Ectodermal cell (in vitro differentiated cells): ENCODE results near the gene C1QTNF8.

ENCODE experiments used
- H3K27ac ChIP-seq: 2 replicates; pipeline ENCODE4 v1.7.0; 2013; ENCODE audit warnings: mild to moderate bottlenecking, low read depth, low read length; ENCODE audit not compliant: insufficient read depth, poor library complexity, severe bottlenecking
- H3K27me3 ChIP-seq: 2 replicates; pipeline ENCODE4 v1.7.0; 2013; ENCODE audit warnings: mild to moderate bottlenecking, low read length; ENCODE audit not compliant: insufficient read depth, control insufficient read depth, poor library complexity, severe bottlenecking
- H3K36me3 ChIP-seq: one replicate; pipeline ENCODE4 v1.7.0; 2013; ENCODE audit warnings: low read length; ENCODE audit not compliant: control insufficient read depth, insufficient read depth
- H3K4me1 ChIP-seq: one replicate; pipeline ENCODE4 v1.7.0; 2013; ENCODE audit warnings: low read length; ENCODE audit not compliant: control insufficient read depth, insufficient read depth
- H3K4me3 ChIP-seq: 2 replicates; pipeline ENCODE4 v1.7.0; 2013; ENCODE audit warnings: low read depth, low read length, control low read depth; ENCODE audit not compliant: insufficient read depth
- H3K9me3 ChIP-seq: 2 replicates; pipeline ENCODE4 v1.7.0; 2013; ENCODE audit warnings: mild to moderate bottlenecking, low read length, moderate library complexity; ENCODE audit not compliant: control insufficient read depth
- WGBS, 2 experiments: methylation state at CpG; one replicate each; pipeline ENCODE4 v1.1.7; 2013; ENCODE audit warnings: missing lambda C conversion rate in 2 of 2; 5-methylcytosine and 5-hydroxymethylcytosine counted together

Gene C1QTNF8

DNA sequence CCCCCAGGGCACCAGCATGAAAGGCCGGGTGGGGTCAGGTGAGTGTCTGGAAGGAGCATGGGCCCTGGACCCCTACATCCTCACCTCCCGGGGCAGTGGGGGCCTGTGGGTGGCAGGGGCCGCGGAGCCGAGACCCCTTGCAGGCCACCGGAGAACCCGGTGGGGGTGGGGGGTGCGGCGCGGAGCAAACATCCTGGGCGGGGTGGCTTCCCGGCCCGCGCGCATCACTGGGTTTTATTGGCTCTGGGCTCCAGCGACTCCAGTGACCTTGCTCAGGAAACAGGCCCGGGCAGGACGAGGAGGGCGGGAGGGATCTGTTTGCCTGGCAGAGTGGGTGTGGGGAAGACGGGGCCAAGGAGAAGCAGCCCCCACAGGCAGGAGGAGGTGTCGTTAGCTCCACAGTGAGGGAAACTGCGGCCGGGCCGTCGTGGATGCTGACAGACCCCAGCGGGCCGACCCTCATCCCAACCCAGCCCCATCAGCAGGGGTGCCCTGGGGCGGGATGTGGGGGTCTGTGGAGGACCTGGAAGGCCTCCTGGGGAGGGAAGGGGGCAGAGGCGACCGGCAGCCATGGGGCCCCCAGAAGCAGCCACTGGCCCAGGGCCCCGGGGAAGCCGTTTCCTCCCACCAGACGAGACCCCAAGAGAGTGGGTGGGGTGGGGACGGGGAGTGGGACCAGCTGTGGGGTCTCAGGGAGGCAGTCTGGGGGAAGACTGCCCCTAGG is 12.9 kb downstream of the C1QTNF8 start:
- Histone ChIP-seq H3K27me3 (peaks cover 3% of the 10 kb centered on the region), H3K36me3 (no peaks in the 10 kb centered on the region), H3K27ac (no peak overlapping the region), H3K9me3 (no peaks in the 10 kb centered on the region), H3K4me3 (no peak overlapping the region), H3K4me1 (peaks cover 18% of the 10 kb centered on the region)
- WGBS, 2 experiments, result 89 to 91% methylated on average over 34 of the region's 34 CpGs

- Histone ChIP-seq H3K4me1 (peaks cover 18% of the 10 kb centered on the region), H3K27me3 (peaks cover 3% of the 10 kb centered on the region), H3K4me3 (no peak overlapping the region), H3K27ac (no peak overlapping the region), H3K9me3 (no peaks in the 10 kb centered on the region), H3K36me3 (no peaks in the 10 kb centered on the region)
- WGBS, 2 experiments, result 84 to 87% methylated on average over 21 of the region's 21 CpGs
Measured at GRCh38 chr16:1082266-1082951, 13.6 kb downstream of the C1QTNF8 start.

DNA sequence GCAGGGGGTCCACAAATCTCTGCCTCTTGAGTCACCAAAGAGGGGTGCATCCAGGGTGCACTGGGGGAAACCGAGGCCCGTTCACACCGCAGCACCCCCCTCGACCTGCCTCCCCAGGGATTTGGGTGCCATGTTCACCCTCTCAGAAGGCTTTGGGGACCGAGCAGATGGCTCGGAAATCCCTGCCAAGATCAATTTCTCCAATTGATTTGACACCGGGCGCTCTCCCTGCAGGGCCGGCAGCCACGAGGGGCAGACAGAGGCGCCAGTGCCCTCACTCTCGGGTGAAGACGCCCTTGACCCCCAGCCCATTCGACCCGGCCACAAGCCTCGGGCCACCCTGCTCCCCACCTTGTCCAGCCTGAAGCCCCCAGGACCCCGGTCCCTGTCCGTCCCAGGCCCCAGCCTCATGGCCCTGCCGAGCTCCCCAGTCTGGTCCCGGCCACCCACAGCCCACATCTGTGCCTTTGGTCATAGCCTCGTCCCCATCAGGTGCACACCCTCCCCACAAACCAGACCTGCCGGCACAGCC is 14.2 kb downstream of the C1QTNF8 start:
- 86 to 89% methylated on average over 22 of the region's 22 CpGs for WGBS, 2 experiments
- peaks cover 3% of the 10 kb centered on the region for H3K27me3 ChIP-seq
- H3K9me3 ChIP-seq, result no peaks in the 10 kb centered on the region
- no peaks in the 10 kb centered on the region for H3K36me3 ChIP-seq
- no peak overlapping the region for H3K4me3 ChIP-seq
- H3K27ac ChIP-seq, result no peak overlapping the region
- H3K4me1 ChIP-seq, result peaks cover 18% of the 10 kb centered on the region

- H3K27me3 ChIP-seq, result peaks cover 7% of the 10 kb centered on the region
- peaks cover 18% of the 10 kb centered on the region for H3K4me1 ChIP-seq
- no peaks in the 10 kb centered on the region for H3K9me3 ChIP-seq
- no peak overlapping the region for H3K4me3 ChIP-seq
- whole genome bisulfite sequencing, 2 experiments, result 63 to 67% methylated on average over 42 of the region's 42 CpGs
- H3K36me3 ChIP-seq, result no peaks in the 10 kb centered on the region
- no peak overlapping the region for H3K27ac ChIP-seq
Measured at GRCh38 chr16:1080801-1081733, 15.0 kb downstream of the C1QTNF8 start.

DNA sequence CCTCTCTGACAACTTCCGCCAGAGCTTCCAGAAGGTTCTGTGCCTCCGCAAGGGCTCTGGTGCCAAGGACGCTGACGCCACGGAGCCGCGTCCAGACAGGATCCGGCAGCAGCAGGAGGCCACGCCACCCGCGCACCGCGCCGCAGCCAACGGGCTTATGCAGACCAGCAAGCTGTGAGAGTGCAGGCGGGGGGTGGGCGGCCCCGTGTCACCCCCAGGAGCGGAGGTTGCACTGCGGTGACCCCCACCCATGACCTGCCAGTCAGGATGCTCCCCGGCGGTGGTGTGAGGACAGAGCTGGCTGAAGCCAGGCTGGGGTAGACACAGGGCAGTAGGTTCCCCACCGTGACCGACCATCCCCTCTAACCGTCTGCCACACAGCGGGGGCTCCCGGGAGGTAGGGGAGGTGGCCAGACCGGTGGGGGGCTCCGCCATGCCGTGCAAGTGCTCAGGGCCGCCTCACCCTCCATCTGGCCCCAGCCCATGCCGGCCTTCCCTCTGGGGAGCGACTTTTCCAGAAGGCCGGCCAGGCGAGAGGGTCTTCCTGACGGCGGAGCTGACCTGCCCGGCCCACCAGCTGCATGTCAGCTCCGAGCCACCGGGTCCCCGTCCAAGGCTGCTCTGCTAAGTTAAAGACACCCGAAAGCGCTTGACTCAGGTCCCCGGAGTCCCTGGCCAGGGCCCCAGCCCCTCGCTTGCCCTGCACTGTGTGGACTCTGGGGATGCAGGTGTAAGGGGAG is 16.1 kb downstream of the C1QTNF8 start:
- Histone ChIP-seq H3K36me3 (no peaks in the 10 kb centered on the region), H3K27me3 (peaks cover 10% of the 10 kb centered on the region), H3K4me3 (no peak overlapping the region), H3K27ac (no peak overlapping the region), H3K9me3 (no peaks in the 10 kb centered on the region), H3K4me1 (peaks cover 18% of the 10 kb centered on the region)
- WGBS, 2 experiments, result 89 to 90% methylated on average over 45 of the region's 45 CpGs

DNA sequence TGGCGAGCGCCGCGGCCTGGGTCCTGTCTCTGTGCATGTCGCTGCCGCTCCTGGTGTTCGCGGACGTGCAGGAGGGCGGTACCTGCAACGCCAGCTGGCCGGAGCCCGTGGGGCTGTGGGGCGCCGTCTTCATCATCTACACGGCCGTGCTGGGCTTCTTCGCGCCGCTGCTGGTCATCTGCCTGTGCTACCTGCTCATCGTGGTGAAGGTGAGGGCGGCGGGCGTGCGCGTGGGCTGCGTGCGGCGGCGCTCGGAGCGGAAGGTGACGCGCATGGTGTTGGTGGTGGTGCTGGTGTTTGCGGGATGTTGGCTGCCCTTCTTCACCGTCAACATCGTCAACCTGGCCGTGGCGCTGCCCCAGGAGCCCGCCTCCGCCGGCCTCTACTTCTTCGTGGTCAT is 16.7 kb downstream of the C1QTNF8 start:
- 96% methylated on average over 43 of the region's 43 CpGs for WGBS, 2 experiments

DNA sequence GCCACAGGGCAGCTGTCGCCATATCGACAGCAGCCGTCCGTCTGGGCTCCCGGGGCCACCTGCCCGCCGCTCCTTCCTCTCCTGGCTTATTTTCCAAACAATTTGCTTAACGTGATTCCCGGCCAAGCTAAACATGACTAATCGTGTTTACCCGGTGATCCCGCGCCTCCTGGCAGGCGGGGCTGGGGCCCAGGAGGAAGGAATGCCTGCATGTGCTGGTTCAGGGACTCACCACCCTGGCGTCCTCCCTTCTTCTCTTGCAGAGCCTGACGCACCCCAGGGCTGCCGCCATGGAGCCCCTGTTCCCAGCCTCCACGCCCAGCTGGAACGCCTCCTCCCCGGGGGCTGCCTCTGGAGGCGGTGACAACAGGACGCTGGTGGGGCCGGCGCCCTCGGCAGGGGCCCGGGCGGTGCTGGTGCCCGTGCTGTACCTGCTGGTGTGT is 17.4 kb downstream of the C1QTNF8 start:
- Histone ChIP-seq H3K27ac (no peak overlapping the region), H3K9me3 (no peaks in the 10 kb centered on the region), H3K4me1 (peaks cover 18% of the 10 kb centered on the region), H3K27me3 (peaks cover 16% of the 10 kb centered on the region), H3K36me3 (no peaks in the 10 kb centered on the region), H3K4me3 (no peak overlapping the region)
- 88 to 90% methylated on average over 28 of the region's 28 CpGs for WGBS, 2 experiments

More for the DNA sequence above, 16.7 kb downstream of the C1QTNF8 start:
- no peaks in the 10 kb centered on the region for H3K9me3 ChIP-seq
- peaks cover 13% of the 10 kb centered on the region for H3K27me3 ChIP-seq
- peaks cover 18% of the 10 kb centered on the region for H3K4me1 ChIP-seq
- no peak overlapping the region for H3K27ac ChIP-seq
- no peak overlapping the region for H3K4me3 ChIP-seq
- H3K36me3 ChIP-seq, result no peaks in the 10 kb centered on the region

DNA sequence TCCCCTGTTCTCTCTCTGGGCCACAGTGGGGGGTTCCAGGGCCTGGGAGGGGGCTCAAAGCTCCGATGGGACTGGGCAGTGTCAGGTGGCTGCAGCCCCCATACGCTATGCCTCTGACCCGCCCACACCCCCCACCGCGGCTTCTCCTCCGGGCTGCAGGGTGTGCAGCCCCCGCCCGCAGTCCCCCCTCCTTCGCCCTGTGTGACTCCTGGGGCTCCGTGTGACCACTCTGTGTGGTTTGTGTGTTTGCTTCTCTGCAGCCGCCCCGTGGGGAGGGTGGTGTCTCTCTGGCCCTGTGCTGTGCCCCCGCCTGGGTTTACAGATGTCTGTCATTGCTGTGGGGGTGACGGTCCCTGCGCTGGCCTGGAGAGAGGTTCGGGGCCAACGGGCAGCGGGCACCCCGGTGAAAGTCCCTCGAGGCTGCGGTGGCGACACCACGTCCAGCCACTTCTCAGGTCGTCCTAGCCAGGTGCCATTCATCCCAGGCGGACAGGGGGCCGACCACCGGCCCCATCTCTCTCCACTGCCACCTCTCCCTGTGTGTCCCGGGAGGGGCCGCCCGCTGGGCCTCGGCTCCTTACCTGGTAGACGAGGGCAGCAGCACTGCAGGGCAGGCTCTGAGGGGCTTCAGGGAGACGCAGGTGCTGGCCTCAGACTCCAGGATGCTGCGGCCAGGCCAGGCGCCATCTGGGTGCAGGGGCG is 18.0 kb downstream of the C1QTNF8 start:
- H3K4me1 ChIP-seq, result peaks cover 18% of the 10 kb centered on the region
- H3K27ac ChIP-seq, result no peak overlapping the region
- no peaks in the 10 kb centered on the region for H3K36me3 ChIP-seq
- H3K9me3 ChIP-seq, result no peaks in the 10 kb centered on the region
- peaks cover 22% of the 10 kb centered on the region for H3K27me3 ChIP-seq
- H3K4me3 ChIP-seq, result no peak overlapping the region
- 92% methylated on average over 36 of the region's 36 CpGs for WGBS, 2 experiments
